H9 (cell line): ENCODE data around the gene ZFPM1. TPM values are rescaled to one million over a fixed set of nuclear protein-coding genes. Genes with fewer than 3 reads are reported as not detected.

Experiments used
- DNase-seq: peaks from one replicate; pipeline ENCODE4 v3.0.0-alpha.2; 2017
- H2AFZ ChIP-seq: one replicate; pipeline ENCODE4 v1.6.1; 2013; ENCODE audit warnings: mild to moderate bottlenecking, low read length, control low read depth, moderate library complexity
- H2AK5ac ChIP-seq: 2 replicates; pipeline ENCODE4 v1.6.1; 2013; ENCODE audit warnings: low read length, control low read depth, mixed read lengths; ENCODE audit not compliant: insufficient read length
- H2BK120ac ChIP-seq: one replicate; pipeline ENCODE4 v1.6.1; 2013; ENCODE audit warnings: low read depth, mild to moderate bottlenecking, low read length, control low read depth, inconsistent platforms; ENCODE audit not compliant: poor library complexity, severe bottlenecking
- H2BK12ac ChIP-seq: 2 replicates; pipeline ENCODE4 v1.6.1; 2013; ENCODE audit warnings: low read length, control low read depth, mixed read lengths, low read depth; ENCODE audit not compliant: insufficient read length
- H2BK15ac ChIP-seq: 2 replicates; pipeline ENCODE4 v1.6.1; 2013; ENCODE audit warnings: low read depth, low read length, control low read depth
- H2BK20ac ChIP-seq: one replicate; pipeline ENCODE4 v1.6.1; 2013; ENCODE audit warnings: low read depth, mild to moderate bottlenecking, low read length, control low read depth, inconsistent platforms; ENCODE audit not compliant: poor library complexity, severe bottlenecking
- H2BK5ac ChIP-seq: 2 replicates; pipeline ENCODE4 v1.6.1; 2013; ENCODE audit warnings: low read length, control low read depth, mixed read lengths; ENCODE audit not compliant: insufficient read length
- H3K14ac ChIP-seq: 2 replicates; pipeline ENCODE4 v1.6.1; 2013; ENCODE audit warnings: low read length, control low read depth; ENCODE audit not compliant: insufficient read depth
- H3K18ac ChIP-seq: 2 replicates; pipeline ENCODE4 v1.6.1; 2013; ENCODE audit warnings: low read depth, mild to moderate bottlenecking, mixed read lengths, low read length, control low read depth; ENCODE audit not compliant: insufficient read length
- H3K23ac ChIP-seq: 2 replicates; pipeline ENCODE4 v1.6.1; 2013; ENCODE audit warnings: low read length, control low read depth, mixed read lengths, low read depth; ENCODE audit not compliant: insufficient read length
- H3K23me2 ChIP-seq: 2 replicates; pipeline ENCODE4 v1.6.1; 2013; ENCODE audit warnings: low read depth, mild to moderate bottlenecking, mixed read lengths, low read length, control low read depth; ENCODE audit not compliant: insufficient read length, poor library complexity, severe bottlenecking
- H3K27ac ChIP-seq: 2 replicates; pipeline ENCODE4 v1.5.1; 2013; ENCODE audit warnings: low read length, control low read depth, mixed read lengths, low read depth; ENCODE audit not compliant: insufficient read length
- H3K27me3 ChIP-seq: 2 replicates; pipeline ENCODE4 v1.6.1; 2013; ENCODE audit warnings: low read length, control low read depth, inconsistent platforms; ENCODE audit not compliant: insufficient read depth
- H3K4ac ChIP-seq: 2 replicates; pipeline ENCODE4 v1.6.1; 2013; ENCODE audit warnings: low read depth, mild to moderate bottlenecking, control low read depth, inconsistent platforms, low read length, moderate library complexity
- H3K4me1 ChIP-seq: 2 replicates; pipeline ENCODE4 v1.6.1; 2013; ENCODE audit warnings: low read length, control low read depth, inconsistent platforms; ENCODE audit not compliant: insufficient read depth
- H3K4me2 ChIP-seq: 2 replicates; pipeline ENCODE4 v1.6.1; 2013; ENCODE audit warnings: low read length, control low read depth, mixed read lengths; ENCODE audit not compliant: insufficient read length, insufficient read depth
- H3K56ac ChIP-seq: 2 replicates; pipeline ENCODE4 v1.6.1; 2013; ENCODE audit warnings: low read depth, mild to moderate bottlenecking, mixed read lengths, low read length, control low read depth; ENCODE audit not compliant: insufficient read length
- H3K79me1 ChIP-seq: 2 replicates; pipeline ENCODE4 v1.6.1; 2013; ENCODE audit warnings: low read depth, mild to moderate bottlenecking, moderate library complexity, low read length, control low read depth, inconsistent platforms; ENCODE audit not compliant: insufficient read depth, poor library complexity, severe bottlenecking
- H3K79me2 ChIP-seq: 2 replicates; pipeline ENCODE4 v1.6.1; 2013; ENCODE audit warnings: low read length, control low read depth, inconsistent platforms; ENCODE audit not compliant: insufficient read depth
- H3K9ac ChIP-seq: 2 replicates; pipeline ENCODE4 v1.6.1; 2013; ENCODE audit warnings: low read length, control low read depth, mixed read lengths; ENCODE audit not compliant: insufficient read length; ENCODE audit errors: extremely low read depth
- H3K9me3 ChIP-seq: one replicate; pipeline ENCODE4 v1.6.1; 2013; ENCODE audit warnings: low read depth, low read length, inconsistent platforms; ENCODE audit not compliant: control insufficient read depth
- H3T11ph ChIP-seq: one replicate; pipeline ENCODE4 v1.6.1; 2013; ENCODE audit warnings: mild to moderate bottlenecking, low read length, control low read depth, inconsistent platforms
- H4K20me1 ChIP-seq: one replicate; pipeline ENCODE4 v1.6.1; 2013; ENCODE audit not compliant: control insufficient read depth, insufficient read length, insufficient read depth
- H4K5ac ChIP-seq: 2 replicates; pipeline ENCODE4 v1.6.1; 2013; ENCODE audit warnings: low read depth, mild to moderate bottlenecking, mixed read lengths, low read length, control low read depth; ENCODE audit not compliant: insufficient read length
- H4K8ac ChIP-seq: replicated peaks from 2 replicates; pipeline ENCODE4 v1.6.1; 2013; ENCODE audit warnings: low read length, control low read depth, mixed read lengths, low read depth; ENCODE audit not compliant: insufficient read length
- H4K91ac ChIP-seq: 2 replicates; pipeline ENCODE4 v1.6.1; 2013; ENCODE audit warnings: low read depth, mild to moderate bottlenecking, moderate library complexity, mixed read lengths, low read length, control low read depth; ENCODE audit not compliant: insufficient read length
- H3K27ac Mint-ChIP-seq, 3 experiments: 2 replicates in 2 of 3; 3 replicates in 1 of 3; pipeline ENCODE4 v1.8.0; 2020 to 2021; ENCODE audit warnings: mixed read lengths in 3 of 3, mild to moderate bottlenecking in 1 of 3, moderate library complexity in 1 of 3
- H3K27me3 Mint-ChIP-seq: 2 replicates; pipeline ENCODE4 v1.8.0; 2021; ENCODE audit warnings: low read depth, mild to moderate bottlenecking, moderate library complexity, mixed read lengths
- H3K36me3 Mint-ChIP-seq, 3 experiments: 2 replicates in 2 of 3; 3 replicates in 1 of 3; pipeline ENCODE4 v1.8.0; 2020 to 2021; ENCODE audit warnings: low read depth in 3 of 3, mixed read lengths in 3 of 3; ENCODE audit not compliant: insufficient read depth in 1 of 3
- H3K4me1 Mint-ChIP-seq, 2 experiments: 2 replicates each; pipeline ENCODE4 v1.8.0; 2020; ENCODE audit warnings: mixed read lengths in 2 of 2
- H3K4me3 Mint-ChIP-seq, 2 experiments: 2 replicates in 1 of 2; 3 replicates in 1 of 2; pipeline ENCODE4 v1.8.0; 2020 to 2021; ENCODE audit warnings: mild to moderate bottlenecking in 2 of 2, mixed read lengths in 2 of 2, moderate library complexity in 1 of 2
- H3K9me3 Mint-ChIP-seq, 2 experiments: 2 replicates in 1 of 2; 3 replicates in 1 of 2; pipeline ENCODE4 v1.8.0; 2020; ENCODE audit warnings: mild to moderate bottlenecking in 2 of 2, mixed read lengths in 2 of 2, moderate library complexity in 1 of 2
- WGBS: extraction: QIAGEN DNeasy Blood & Tissue Kit; methylation state at CpG from one replicate; pipeline ENCODE4 v1.1.7; 2013; ENCODE audit warnings: missing lambda C conversion rate, low lambda C conversion rate, mixed read lengths; ENCODE audit not compliant: insufficient read length; ENCODE audit errors: extremely low coverage; 5-methylcytosine and 5-hydroxymethylcytosine counted together
- total RNA-seq: library from RNA; stranded (reverse); gene quantifications from 2 replicates; pipeline ENCODE4 v1.2.1, GENCODE V29; 2021
- TF ChIP-seq, protein P1 (sequence below): fragments of 200-600 bp; sonication (generic); conservative IDR thresholded peaks from 3 replicates; pipeline ENCODE4 v1.8.0; 2021; ENCODE audit warnings: antibody characterized with exemption, mild to moderate bottlenecking

Gene ZFPM1
- total RNA-seq, 1 experiment from 2014 or later, result 3.6 TPM

DNA sequence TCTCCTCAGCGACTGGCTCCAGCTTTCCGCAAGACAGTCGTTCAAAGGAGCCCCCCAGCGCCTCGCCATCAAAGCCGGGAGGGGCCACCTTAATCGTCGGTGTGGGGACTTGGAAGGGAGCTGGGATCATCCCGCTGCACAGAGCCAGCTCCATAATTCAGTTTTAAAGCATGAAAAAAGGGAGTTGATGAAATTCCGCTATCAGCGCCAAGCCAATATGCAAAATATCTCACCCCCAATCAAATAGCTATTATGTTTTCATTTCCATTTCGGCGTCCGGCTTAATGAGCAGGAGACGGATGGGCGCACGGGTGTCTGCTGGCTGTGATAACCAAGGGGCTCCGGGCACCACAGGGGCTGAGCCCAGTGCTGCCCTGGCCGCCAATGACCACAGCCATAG is 27.7 kb downstream of the ZFPM1 start:
- Histone ChIP-seq H3K56ac (no peak overlapping the region), H2AFZ (no peak overlapping the region), H3K23ac (no peak overlapping the region), H3K14ac (no peak overlapping the region), H4K8ac (no peak overlapping the region), H3K27ac (no peak overlapping the region), H2BK12ac (no peak overlapping the region), H3K9ac (no peak overlapping the region), H3K23me2 (no peaks in the 10 kb centered on the region), H4K5ac (no peak overlapping the region), H3K79me1 (no peaks in the 10 kb centered on the region), H4K91ac (no peak overlapping the region), H4K20me1 (no peaks in the 10 kb centered on the region), H3K79me2 (no peaks in the 10 kb centered on the region), H2BK120ac (no peak overlapping the region), H2BK5ac (no peak overlapping the region), H3T11ph (no peak overlapping the region), H2BK20ac (no peak overlapping the region), H3K4me2 (no peak overlapping the region), H3K18ac (no peak overlapping the region), H2BK15ac (no peak overlapping the region), H3K9me3 (no peaks in the 10 kb centered on the region), H3K4me1 (no peaks in the 10 kb centered on the region), H2AK5ac (no peak overlapping the region), H3K4ac (no peak overlapping the region), H3K27me3 (no peaks in the 10 kb centered on the region)
- Mint-ChIP-seq H3K4me1 (peaks cover 8 to 33% of the 10 kb centered on the region in 2 experiments), H3K27me3 (no peaks in the 10 kb centered on the region), H3K27ac (no peak overlapping the region), H3K36me3 (no peaks in the 10 kb centered on the region), H3K4me3 (no peak overlapping the region), H3K9me3 (no peaks in the 10 kb centered on the region)
- no peak for DNase-seq
- TF ChIP-seq, protein P1, sequence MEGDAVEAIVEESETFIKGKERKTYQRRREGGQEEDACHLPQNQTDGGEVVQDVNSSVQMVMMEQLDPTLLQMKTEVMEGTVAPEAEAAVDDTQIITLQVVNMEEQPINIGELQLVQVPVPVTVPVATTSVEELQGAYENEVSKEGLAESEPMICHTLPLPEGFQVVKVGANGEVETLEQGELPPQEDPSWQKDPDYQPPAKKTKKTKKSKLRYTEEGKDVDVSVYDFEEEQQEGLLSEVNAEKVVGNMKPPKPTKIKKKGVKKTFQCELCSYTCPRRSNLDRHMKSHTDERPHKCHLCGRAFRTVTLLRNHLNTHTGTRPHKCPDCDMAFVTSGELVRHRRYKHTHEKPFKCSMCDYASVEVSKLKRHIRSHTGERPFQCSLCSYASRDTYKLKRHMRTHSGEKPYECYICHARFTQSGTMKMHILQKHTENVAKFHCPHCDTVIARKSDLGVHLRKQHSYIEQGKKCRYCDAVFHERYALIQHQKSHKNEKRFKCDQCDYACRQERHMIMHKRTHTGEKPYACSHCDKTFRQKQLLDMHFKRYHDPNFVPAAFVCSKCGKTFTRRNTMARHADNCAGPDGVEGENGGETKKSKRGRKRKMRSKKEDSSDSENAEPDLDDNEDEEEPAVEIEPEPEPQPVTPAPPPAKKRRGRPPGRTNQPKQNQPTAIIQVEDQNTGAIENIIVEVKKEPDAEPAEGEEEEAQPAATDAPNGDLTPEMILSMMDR, result no peak
- WGBS, result no CpG with 5 or more reads among the region's 19 CpGs
